Stimulated activated CD4-positive, alpha-beta T cell treated with anti-CD3 and anti-CD28 coated beads, Interleukin-1b, Interleukin-23, amount 100 ng/mL, for 48 hours (primary cell): ENCODE data around the gene TEX14.
"Not testable (repeated sequence)": the region's sequence is repeated elsewhere in the genome, so short reads cannot be mapped to it uniquely, and the experiment has no call there.

Source experiments
- DNase-seq: peaks from one replicate; pipeline ENCODE4 v3.0.0-alpha.2; 2020

TEX14 gene

GRCh38 chr17:58597371-58597770 lies 94.5 kb downstream of the TEX14 start:
- DNase-seq = no peak

GRCh38 chr17:58595194-58595792 lies 96.6 kb downstream of the TEX14 start:
- DNase-seq = no peak

- no peak for DNase-seq
Observed at GRCh38 chr17:58593123-58593522, 98.7 kb downstream of the TEX14 start.

- no peak for DNase-seq
Observed at GRCh38 chr17:58591455-58591854, 100.4 kb downstream of the TEX14 start.

- no peak for DNase-seq
Observed at GRCh38 chr17:58590377-58590776, 101.5 kb downstream of the TEX14 start.

- peak; percentile 59 for DNase-seq
Observed at GRCh38 chr17:58587713-58588117, 104.1 kb downstream of the TEX14 start.

- no peak for DNase-seq
Observed at GRCh38 chr17:58586009-58586644, 105.7 kb downstream of the TEX14 start.

- DNase-seq = no peak
Observed at GRCh38 chr17:58585554-58585953, 106.3 kb downstream of the TEX14 start.

- DNase-seq = no peak
Observed at GRCh38 chr17:58583486-58583885, 108.4 kb downstream of the TEX14 start.

- not testable (repeated sequence) for DNase-seq
Observed at GRCh38 chr17:58582718-58583117, 109.1 kb downstream of the TEX14 start.

GRCh38 chr17:58580671-58581070 lies 111.2 kb downstream of the TEX14 start:
- DNase-seq = no peak

- DNase-seq = peak; percentile 28
Observed at GRCh38 chr17:58577696-58578095, 114.1 kb downstream of the TEX14 start.

GRCh38 chr17:58576679-58577367 lies 115.0 kb downstream of the TEX14 start:
- DNase-seq = no peak

GRCh38 chr17:58575511-58575910 lies 116.3 kb downstream of the TEX14 start:
- DNase-seq = no peak

GRCh38 chr17:58574025-58574424 lies 117.8 kb downstream of the TEX14 start:
- no peak for DNase-seq

- DNase-seq = no peak
Observed at GRCh38 chr17:58572846-58573245, 119.0 kb downstream of the TEX14 start.

GRCh38 chr17:58570758-58571157 lies 121.1 kb downstream of the TEX14 start:
- no peak for DNase-seq

GRCh38 chr17:58569196-58569595 lies 122.6 kb downstream of the TEX14 start:
- no peak for DNase-seq

GRCh38 chr17:58568044-58568799 lies 123.6 kb downstream of the TEX14 start:
- no peak for DNase-seq

- DNase-seq = no peak
Observed at GRCh38 chr17:58565389-58566311, 126.2 kb downstream of the TEX14 start.

- no peak for DNase-seq
Observed at GRCh38 chr17:58564971-58565370, 126.9 kb downstream of the TEX14 start.

GRCh38 chr17:58564243-58564642 lies 127.6 kb downstream of the TEX14 start:
- DNase-seq = no peak
